Measurements from ENCODE around the gene CCNY. TPM values are rescaled to one million over a fixed set of nuclear protein-coding genes. Genes with fewer than 3 reads are reported as not detected.

CCNY gene
- polyA plus RNA-seq, 5 donors, result 75.0 to 89.0 (median 84.9) TPM

GRCh38 chr10:35379226-35380137 lies 43.2 kb downstream of the CCNY start:
- DNase-seq, result peak; percentile 44 to 66

DNA sequence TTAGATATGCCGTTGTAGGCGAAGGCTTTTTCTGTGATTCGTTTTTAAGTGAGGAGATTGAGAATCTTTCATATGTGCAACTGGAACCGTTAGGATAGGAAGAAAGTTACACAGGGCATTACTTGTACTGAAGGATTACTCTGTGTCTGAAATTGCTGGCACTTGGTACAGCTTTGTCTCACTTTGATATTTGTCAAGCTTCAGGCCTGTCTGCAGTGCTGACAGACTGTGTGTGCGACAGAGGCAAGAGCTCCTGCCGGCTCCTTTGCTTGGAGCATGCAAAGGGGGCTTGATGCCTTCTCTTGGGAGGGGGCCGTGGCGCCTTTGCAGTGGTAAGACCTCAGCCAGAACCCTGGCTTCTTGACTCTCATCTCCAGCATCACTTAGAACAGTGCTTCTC lies 45.8 kb downstream of the CCNY start:
- no peak for DNase-seq

GRCh38 chr10:35384265-35384868 lies 48.1 kb downstream of the CCNY start:
- DNase-seq, result no peak

GRCh38 chr10:35386594-35387174 lies 50.4 kb downstream of the CCNY start:
- DNase-seq, result no peak

GRCh38 chr10:35387768-35388167 lies 51.5 kb downstream of the CCNY start:
- DNase-seq, result no peak

DNA sequence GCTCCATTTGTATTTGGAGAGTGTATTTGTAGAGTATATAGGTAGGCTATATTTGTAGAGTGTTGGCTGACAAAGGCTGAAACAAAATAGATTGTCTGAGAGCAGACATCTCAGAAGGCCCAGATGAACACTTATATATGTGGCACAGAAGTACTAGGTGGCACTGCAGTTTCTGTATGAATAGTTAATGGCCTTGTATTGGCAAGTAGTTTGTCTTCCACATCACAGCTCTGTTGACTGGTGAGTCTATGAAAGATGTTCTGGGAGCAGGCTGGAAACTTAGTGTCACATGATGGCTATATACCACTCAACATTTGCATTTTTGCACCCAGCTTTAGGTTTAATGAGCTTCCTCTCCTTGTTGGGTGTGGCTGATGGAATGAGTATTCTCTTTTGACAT lies 51.9 kb downstream of the CCNY start:
- no peak for DNase-seq

GRCh38 chr10:35388682-35389081 lies 52.4 kb downstream of the CCNY start:
- no peak for DNase-seq

DNA sequence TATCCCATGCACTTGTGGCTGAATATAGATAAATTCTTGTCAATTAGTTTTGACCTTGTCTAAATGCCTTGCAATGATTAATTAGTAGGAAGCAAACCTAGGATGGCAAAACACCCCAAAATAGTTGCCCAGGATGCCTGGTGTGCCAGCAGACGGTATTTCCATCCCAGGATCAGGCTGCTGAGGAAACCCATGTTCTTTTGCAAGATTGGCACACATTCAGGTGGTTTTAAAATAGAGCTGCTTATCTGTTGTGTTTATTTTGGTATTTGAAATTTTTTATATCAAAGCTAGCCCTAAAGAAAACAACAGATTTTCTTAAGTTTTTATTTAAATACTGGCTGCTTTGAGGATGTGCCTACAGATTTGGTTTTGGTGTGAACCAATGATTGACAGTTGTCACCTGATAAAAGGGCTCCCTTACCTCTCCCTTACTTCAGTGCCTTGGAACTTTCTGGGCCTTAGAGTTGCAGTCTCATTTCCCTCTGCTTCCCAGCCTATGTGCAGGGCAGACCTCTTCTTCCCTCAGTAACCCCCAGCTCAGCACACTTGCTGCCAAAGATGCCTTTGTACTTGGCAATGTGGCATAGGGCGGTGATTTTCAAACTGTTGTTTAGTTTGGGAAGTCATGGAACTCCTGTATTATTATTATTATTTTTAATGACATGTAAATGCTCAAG lies 54.0 kb downstream of the CCNY start:
- DNase-seq, result no peak

GRCh38 chr10:35390843-35391152 lies 54.5 kb downstream of the CCNY start:
- no peak for DNase-seq

- no peak for DNase-seq
Observed at GRCh38 chr10:35391153-35391953, 55.0 kb downstream of the CCNY start.

DNA sequence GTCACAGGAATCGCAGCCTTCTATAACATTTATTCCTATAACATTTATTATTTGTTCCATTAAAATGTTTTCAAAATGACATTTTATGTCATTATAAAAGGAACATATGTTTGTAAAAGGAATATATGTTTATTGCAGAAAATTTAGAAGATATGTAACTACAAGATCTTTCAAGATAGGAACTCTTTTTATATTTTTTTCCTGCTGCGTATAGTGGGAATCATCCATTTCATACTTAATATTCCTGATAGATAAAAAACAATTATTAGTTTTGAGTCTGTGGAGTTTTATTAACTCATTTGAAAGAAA lies 55.6 kb downstream of the CCNY start:
- DNase-seq, result no peak

DNA sequence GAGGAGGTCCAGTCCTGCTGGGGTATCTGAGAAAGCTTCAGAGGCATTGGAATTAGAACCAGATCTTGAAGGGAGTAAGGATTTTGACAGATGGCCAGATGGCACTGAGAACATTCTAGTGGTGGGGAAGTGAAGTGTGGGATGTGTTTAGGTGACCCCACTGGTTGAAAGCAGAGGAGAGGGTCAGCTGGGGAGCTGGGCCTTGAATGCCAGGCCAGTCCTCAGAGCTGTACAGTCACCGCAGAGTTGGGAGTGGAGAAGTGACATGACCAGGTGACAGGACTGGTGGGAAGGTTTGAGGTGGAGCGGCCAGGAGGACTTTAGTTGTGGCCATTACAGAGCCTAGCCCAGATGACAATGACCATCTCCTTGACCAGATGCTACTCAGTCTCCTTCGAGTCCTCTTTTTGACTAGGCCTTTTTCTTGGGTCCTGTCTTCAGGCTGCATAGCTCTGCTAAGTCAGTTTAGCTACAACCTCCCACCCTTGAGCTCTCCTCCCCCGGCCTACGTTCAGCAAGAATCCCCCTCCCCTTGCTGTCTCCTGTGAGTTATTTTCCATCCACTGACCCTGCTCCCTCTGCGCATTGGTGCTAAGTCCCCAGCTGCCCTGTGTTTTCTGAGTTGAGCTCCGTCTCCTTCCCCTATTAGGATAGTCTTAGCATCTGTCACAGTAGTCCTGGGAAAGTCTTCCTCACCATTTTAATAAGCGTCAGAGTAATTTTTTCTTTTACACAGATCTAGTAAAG lies 56.3 kb downstream of the CCNY start:
- no peak for DNase-seq

- no peak for DNase-seq
Observed at GRCh38 chr10:35394411-35394851, 58.1 kb downstream of the CCNY start.

GRCh38 chr10:35394934-35395333 lies 58.6 kb downstream of the CCNY start:
- DNase-seq, result no peak

- DNase-seq, result no peak
Observed at GRCh38 chr10:35396560-35397434, 60.5 kb downstream of the CCNY start.

GRCh38 chr10:35397953-35398352 lies 61.6 kb downstream of the CCNY start:
- no peak for DNase-seq

- DNase-seq, result peak; percentile 62 to 73
Observed at GRCh38 chr10:35398355-35398754, 62.0 kb downstream of the CCNY start.

- DNase-seq, result no peak
Observed at GRCh38 chr10:35398908-35399307, 62.6 kb downstream of the CCNY start.

DNA sequence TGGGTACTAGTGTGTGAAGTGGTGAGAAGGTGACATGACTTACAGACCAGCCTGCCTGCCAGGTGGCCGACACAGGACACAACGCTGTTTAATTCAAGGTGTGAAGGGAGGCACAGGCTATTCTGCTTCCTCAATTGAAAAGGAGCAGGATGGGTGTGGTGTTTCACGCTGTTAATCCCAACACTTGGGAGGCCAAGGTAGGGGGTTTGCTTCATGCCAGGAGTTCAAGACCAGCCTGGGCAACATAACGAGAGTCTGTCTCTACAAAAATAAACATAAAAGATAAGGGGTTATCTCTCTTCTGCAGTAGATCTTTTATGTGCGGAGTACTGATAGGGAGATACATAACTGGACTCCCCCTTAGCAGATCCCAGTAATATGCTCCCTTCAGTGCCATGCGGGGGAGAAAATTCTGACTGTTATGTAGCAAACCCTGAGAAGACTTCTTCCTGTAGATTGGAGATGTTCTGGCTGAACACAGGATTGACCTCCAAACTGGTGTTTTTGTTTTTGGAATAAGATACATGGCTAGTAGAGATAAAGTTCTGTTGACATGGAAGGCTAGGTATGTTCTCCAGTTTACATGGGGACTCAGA lies 63.2 kb downstream of the CCNY start:
- DNase-seq, result no peak

All from right lung (tissue), 5 donors.